ENCODE data around the gene CXorf65.

Gene CXorf65

GRCh38 chrX:71106427-71106826 is at the start of gene CXorf65:
TSS of gene CXorf65 (minus strand) at chrX:71106740. CDS start at chrX:71106556, 184 bp downstream.
- H2AFZ ChIP-seq (ENCODE audit: low read depth) = no peak within 1 kb of the TSS

GRCh38 chrX:71154641-71155040 is 48.1 kb upstream of the CXorf65 start:
- Histone ChIP-seq H3K36me3 (ENCODE audit: insufficient read depth) (no peaks in the 10 kb centered on the region), H3K27ac (no peak overlapping the region), H3K4me2 (no peak overlapping the region), H4K20me1 (ENCODE audit: insufficient read depth) (no peaks in the 10 kb centered on the region), H3K79me2 (ENCODE audit: insufficient read depth, low read depth) (no peaks in the 10 kb centered on the region), H3K27me3 (ENCODE audit: insufficient read depth, low read depth) (no peaks in the 10 kb centered on the region), H3K4me1 (ENCODE audit: low read depth, poor library complexity, severe bottlenecking) (no peaks in the 10 kb centered on the region), H2AFZ (ENCODE audit: low read depth) (no peak overlapping the region), H3K4me3 (IDR thresholded peaks at IDR 0.05; ENCODE audit: insufficient read depth, low read depth, low read length) (no peak overlapping the region), H3K9ac (no peak overlapping the region)
- no peak for TF ChIP-seq CTCF (conservative IDR thresholded peaks at IDR 0.05; ENCODE audit: low read depth, low read length)

More at GRCh38 chrX:71106427-71106826, at the start of gene CXorf65:
- TF ChIP-seq CTCF (conservative IDR thresholded peaks at IDR 0.05; ENCODE audit: low read depth, low read length) = no peak
- Histone ChIP-seq H3K27me3 (ENCODE audit: insufficient read depth, low read depth) (no peaks in the 10 kb centered on the region), H3K4me3 (IDR thresholded peaks at IDR 0.05; ENCODE audit: insufficient read depth, low read depth, low read length) (no peak within 1 kb of the TSS), H3K27ac (no peak within 1 kb of the TSS), H3K9ac (no peak within 1 kb of the TSS), H3K36me3 (ENCODE audit: insufficient read depth) (no peaks in the 10 kb centered on the region), H4K20me1 (ENCODE audit: insufficient read depth) (no peaks in the 10 kb centered on the region), H3K4me2 (no peak within 1 kb of the TSS), H3K4me1 (ENCODE audit: low read depth, poor library complexity, severe bottlenecking) (peaks cover 50% of the 10 kb centered on the region), H3K79me2 (ENCODE audit: insufficient read depth, low read depth) (peaks cover 24% of the 10 kb centered on the region)

- no peak for TF ChIP-seq CTCF (conservative IDR thresholded peaks at IDR 0.05; ENCODE audit: low read depth, low read length)
- H3K4me1 ChIP-seq (ENCODE audit: low read depth, poor library complexity, severe bottlenecking) = no peaks in the 10 kb centered on the region
- no peaks in the 10 kb centered on the region for H3K27me3 ChIP-seq (ENCODE audit: insufficient read depth, low read depth)
- H3K79me2 ChIP-seq (ENCODE audit: insufficient read depth, low read depth) = no peaks in the 10 kb centered on the region
- no peak overlapping the region for H3K4me2 ChIP-seq
- no peaks in the 10 kb centered on the region for H3K36me3 ChIP-seq (ENCODE audit: insufficient read depth)
- H4K20me1 ChIP-seq (ENCODE audit: insufficient read depth) = no peaks in the 10 kb centered on the region
- H3K4me3 ChIP-seq (IDR thresholded peaks at IDR 0.05; ENCODE audit: insufficient read depth, low read depth, low read length) = no peak overlapping the region
- H3K9ac ChIP-seq = no peak overlapping the region
- H3K27ac ChIP-seq = no peak overlapping the region
- no peak overlapping the region for H2AFZ ChIP-seq (ENCODE audit: low read depth)
Measured at GRCh38 chrX:71154196-71154595, 47.7 kb upstream of the CXorf65 start.

GRCh38 chrX:71151366-71151765 is 44.8 kb upstream of the CXorf65 start:
- H4K20me1 ChIP-seq (ENCODE audit: insufficient read depth) = no peaks in the 10 kb centered on the region

More at GRCh38 chrX:71151366-71151765, 44.8 kb upstream of the CXorf65 start:
- Histone ChIP-seq H3K4me2 (no peak overlapping the region), H3K27me3 (ENCODE audit: insufficient read depth, low read depth) (no peaks in the 10 kb centered on the region), H2AFZ (ENCODE audit: low read depth) (no peak overlapping the region), H3K79me2 (ENCODE audit: insufficient read depth, low read depth) (no peaks in the 10 kb centered on the region), H3K9ac (no peak overlapping the region), H3K27ac (no peak overlapping the region), H3K36me3 (ENCODE audit: insufficient read depth) (no peaks in the 10 kb centered on the region), H3K4me1 (ENCODE audit: low read depth, poor library complexity, severe bottlenecking) (no peaks in the 10 kb centered on the region), H3K4me3 (IDR thresholded peaks at IDR 0.05; ENCODE audit: insufficient read depth, low read depth, low read length) (no peak overlapping the region)
- TF ChIP-seq CTCF (conservative IDR thresholded peaks at IDR 0.05; ENCODE audit: low read depth, low read length) = no peak
